ENCODE measurements around the gene LAX1. TPM values are rescaled to one million over a fixed set of nuclear protein-coding genes. Genes with fewer than 3 reads are reported as not detected.
"Not testable (repeated sequence)": the region's sequence is repeated elsewhere in the genome, so short reads cannot be mapped to it uniquely, and the experiment has no call there.

The LAX1 gene
- total RNA-seq, 4 donors from 2014 or later = 0.13 to 2.3 (median 0.97) TPM

DNA sequence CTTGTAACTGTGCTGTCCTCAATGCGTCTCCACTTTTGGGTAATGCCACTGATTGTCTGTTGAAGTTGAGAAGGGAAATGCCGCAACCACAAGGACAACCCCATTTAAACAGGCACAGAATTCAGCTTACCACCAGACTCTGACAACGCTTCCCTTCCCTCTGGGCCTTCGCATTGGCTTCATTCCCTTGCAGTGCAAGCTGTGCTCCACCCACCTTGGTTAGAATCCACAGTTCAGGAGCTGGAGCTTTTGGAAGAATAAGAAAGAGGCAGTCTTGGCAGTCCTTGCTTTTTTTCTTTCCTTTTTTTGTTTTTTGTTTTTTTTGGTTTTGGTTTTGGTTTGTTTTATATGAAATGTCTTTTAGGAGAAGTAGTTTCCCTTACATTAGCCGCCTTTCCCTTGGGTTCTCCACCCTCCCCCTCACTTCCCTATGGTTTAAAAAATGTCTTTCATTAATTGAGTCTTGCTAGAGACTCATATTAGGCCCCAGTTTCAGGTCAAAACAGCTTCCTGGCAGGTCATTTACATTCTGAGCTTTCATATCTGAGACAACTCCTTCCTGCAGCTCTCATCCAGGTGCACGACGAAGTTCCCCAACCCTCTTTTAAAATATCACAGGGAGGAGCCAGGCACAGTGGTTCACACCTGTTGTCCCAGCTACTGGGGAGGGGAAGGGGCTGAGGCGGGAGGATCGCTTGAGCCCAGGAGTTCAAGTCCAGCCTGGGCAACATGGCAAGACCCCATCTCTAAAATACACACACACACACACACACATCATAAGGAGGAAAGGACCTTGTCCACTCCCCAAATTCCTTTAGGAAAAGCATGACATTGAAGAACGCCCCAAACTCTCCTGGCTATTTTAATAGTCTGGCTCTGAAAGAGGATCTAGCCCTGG, 20.7 kb upstream of the LAX1 start:
- WGBS = 52% methylated on average over 10 of the region's 10 CpGs
- Histone ChIP-seq H3K36me3 (peaks cover 9 to 28% (median 25%) of the 10 kb centered on the region in 4 donors), H3K4me3 (no peak overlapping the region), H3K27ac (replicated peaks in 1 of 4) (peak overlapping the region; percentile 15 to 69 (median 36)), H3K4me1 (peaks cover 22 to 28% (median 25%) of the 10 kb centered on the region in 4 donors), H3K9me3 (no peaks in the 10 kb centered on the region), H3K27me3 (no peaks in the 10 kb centered on the region)
- intact Hi-C loops (cut with DNase I) = no loop called here
- TF ChIP-seq POLR2AphosphoS5 (IDR thresholded peaks at IDR 0.05) = peak in 1 of 2 donors; percentile 39
- TF ChIP-seq CTCF (IDR thresholded peaks at IDR 0.05) = no peak
- DNase-seq (ENCODE audit: extremely low spot score) = no peak

DNA sequence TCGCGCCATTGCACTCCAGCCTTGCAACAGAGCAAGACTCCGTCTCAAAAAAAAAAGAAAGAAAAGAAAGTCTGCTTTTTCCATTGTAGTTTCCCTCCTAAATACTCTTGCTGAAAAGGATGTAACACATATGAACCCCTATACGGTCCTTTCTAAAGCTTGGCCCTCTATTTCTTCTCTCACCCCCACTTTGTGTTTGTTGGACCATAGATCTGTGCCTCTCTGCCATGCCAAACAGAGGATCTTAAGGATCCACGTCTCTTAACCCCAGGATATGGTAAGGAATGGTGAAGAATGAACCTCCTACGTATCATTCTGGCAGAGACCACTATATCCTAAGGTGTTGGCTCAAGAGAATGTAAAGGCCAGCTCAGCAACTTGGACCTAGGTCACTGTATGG, 18.7 kb upstream of the LAX1 start:
- DNase-seq (ENCODE audit: extremely low spot score) = no peak
- WGBS = 92% methylated on average over 6 of the region's 6 CpGs
- Histone ChIP-seq H3K27me3 (no peaks in the 10 kb centered on the region), H3K27ac (replicated peaks in 1 of 4) (no peak overlapping the region), H3K4me1 (peaks cover 22 to 28% (median 27%) of the 10 kb centered on the region in 4 donors), H3K36me3 (peaks cover 0 to 9% (median 6%) of the 10 kb centered on the region in 4 donors), H3K9me3 (no peaks in the 10 kb centered on the region), H3K4me3 (no peak overlapping the region)
- TF ChIP-seq CTCF (IDR thresholded peaks at IDR 0.05) (no peak), EP300 (IDR thresholded peaks at IDR 0.05) (no peak), POLR2AphosphoS5 (IDR thresholded peaks at IDR 0.05) (no peak), POLR2A (IDR thresholded peaks at IDR 0.05; ENCODE audit: low read depth) (no peak)
- intact Hi-C loops (cut with DNase I) = no loop called here

DNA sequence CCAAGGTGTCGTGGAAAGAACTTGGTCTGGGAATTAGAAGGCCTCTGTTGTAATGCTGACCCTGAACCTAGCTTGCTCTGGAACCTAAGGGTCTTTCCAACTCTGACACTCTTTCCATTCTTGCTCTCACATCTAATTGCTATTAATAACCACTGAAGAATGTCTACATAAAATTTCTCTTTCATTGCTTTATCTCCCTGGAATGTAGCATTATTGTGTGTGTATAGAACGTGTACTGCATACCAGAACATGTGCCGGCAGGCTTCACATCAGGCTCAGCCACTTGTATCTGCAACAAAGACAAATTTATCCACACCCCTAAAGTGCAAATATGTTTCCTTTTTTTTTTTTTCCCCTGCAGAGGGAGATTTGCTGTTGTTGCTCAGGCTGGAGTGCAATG, 13.9 kb upstream of the LAX1 start:
- Histone ChIP-seq H3K4me3 (no peak overlapping the region), H3K9me3 (no peaks in the 10 kb centered on the region), H3K27me3 (no peaks in the 10 kb centered on the region), H3K36me3 (no peaks in the 10 kb centered on the region), H3K27ac (replicated peaks in 1 of 4) (no peak overlapping the region), H3K4me1 (peaks cover 0 to 4% (median 0%) of the 10 kb centered on the region in 4 donors)
- no peak for TF ChIP-seq POLR2A (IDR thresholded peaks at IDR 0.05; ENCODE audit: low read depth)
- no peak for TF ChIP-seq CTCF (IDR thresholded peaks at IDR 0.05)
- no peak for TF ChIP-seq POLR2AphosphoS5 (IDR thresholded peaks at IDR 0.05)
- TF ChIP-seq EP300 (IDR thresholded peaks at IDR 0.05) = no peak
- no peak for DNase-seq (ENCODE audit: extremely low spot score)
- WGBS = 67% methylated on average over 3 of the region's 3 CpGs
- intact Hi-C loops (cut with DNase I) = no loop called here

DNA sequence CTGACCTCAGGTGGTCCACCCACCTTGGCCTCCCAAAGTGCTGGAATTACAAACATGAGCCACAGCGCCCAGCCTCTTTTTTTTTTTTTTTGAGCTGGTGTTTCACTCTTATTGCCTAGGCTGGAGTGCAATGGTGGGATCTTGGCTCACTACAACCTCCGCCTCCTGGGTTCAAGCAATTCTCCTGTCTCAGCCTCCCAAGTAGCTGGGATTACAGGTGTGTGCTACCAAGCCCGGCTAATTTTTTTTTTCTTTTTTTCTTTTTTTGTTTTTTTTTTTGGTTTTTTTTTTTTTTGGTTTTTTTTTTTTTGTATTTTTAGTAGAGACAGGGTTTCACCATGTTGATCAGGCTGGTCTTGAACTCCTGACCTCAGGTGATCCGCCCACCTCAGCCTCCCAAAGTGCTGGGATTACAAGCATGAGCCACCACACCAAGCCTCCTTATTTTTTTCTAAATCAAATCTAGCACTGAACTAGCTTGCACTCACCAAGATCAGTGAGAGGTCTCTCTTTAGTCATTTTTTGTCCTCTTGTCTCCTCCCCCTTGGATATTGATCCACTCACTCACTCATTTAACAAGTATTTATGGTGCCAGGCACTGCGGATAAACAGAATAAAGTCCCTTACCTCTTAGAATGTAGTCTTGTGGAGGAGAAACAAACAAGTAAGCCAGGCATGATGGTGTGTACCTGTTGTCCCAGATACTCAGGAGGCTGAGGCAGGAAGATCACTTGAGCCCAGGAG, 13.2 kb upstream of the LAX1 start:
- 95% methylated on average over 5 of the region's 5 CpGs for WGBS
- not testable (repeated sequence) for H3K4me3 ChIP-seq; DNase-seq (ENCODE audit: extremely low spot score)

GRCh38 chr1:203754455-203754864, 10.5 kb upstream of the LAX1 start:
- TF ChIP-seq POLR2AphosphoS5 (IDR thresholded peaks at IDR 0.05) (no peak), EP300 (IDR thresholded peaks at IDR 0.05) (no peak), POLR2A (IDR thresholded peaks at IDR 0.05; ENCODE audit: low read depth) (no peak), CTCF (IDR thresholded peaks at IDR 0.05) (no peak)
- H3K4me3 ChIP-seq = no peak overlapping the region
- no peak overlapping the region for H3K27ac ChIP-seq (replicated peaks in 1 of 4)
- no peaks in the 10 kb centered on the region for H3K9me3 ChIP-seq
- 92% methylated on average over 4 of the region's 4 CpGs for WGBS
- H3K27me3 ChIP-seq = no peaks in the 10 kb centered on the region
- H3K36me3 ChIP-seq = no peaks in the 10 kb centered on the region
- no peak for DNase-seq (ENCODE audit: extremely low spot score)
- H3K4me1 ChIP-seq = peaks cover 0 to 4% (median 0%) of the 10 kb centered on the region in 4 donors
- intact Hi-C loops (cut with DNase I) = no loop called here

More for the DNA sequence above, 13.2 kb upstream of the LAX1 start:
- H3K27me3 ChIP-seq; intact Hi-C loops (cut with DNase I); H3K4me1 ChIP-seq; H3K27ac ChIP-seq (replicated peaks in 1 of 4); H3K36me3 ChIP-seq; H3K9me3 ChIP-seq: not testable (repeated sequence)

Measured in esophagus muscularis mucosa (tissue), 4 donors.